PFSK-1 (cell line): ENCODE measurements around the gene RARA.

Source experiments
- FOXP2 ChIP-seq: optimal IDR thresholded peaks from 2 replicates; pipeline ENCODE3; 2011; ENCODE audit warnings: borderline replicate concordance, control low read depth, inconsistent platforms; ENCODE audit not compliant: insufficient read depth; ENCODE audit errors: extremely low read length, extremely low read depth
- POLR2AphosphoS5 ChIP-seq: IDR thresholded peaks from 2 replicates; pipeline ENCODE4 v1.6.1; 2012; ENCODE audit warnings: low read depth, mild to moderate bottlenecking, control low read depth, low read length, moderate library complexity
- REST ChIP-seq, 2 experiments: IDR thresholded peaks; 2 replicates each; pipeline versions ENCODE4 v1.6.1 to v1.8.0; 2011 to 2012; ENCODE audit warnings: low read depth in 2 of 2, low read length in 2 of 2, control low read depth in 1 of 2, inconsistent platforms in 1 of 2, mild to moderate bottlenecking in 1 of 2, moderate library complexity in 1 of 2; ENCODE audit not compliant: insufficient read depth in 1 of 2
- SIN3A ChIP-seq: IDR thresholded peaks from 2 replicates; pipeline ENCODE4 v1.6.1; 2012; ENCODE audit warnings: mild to moderate bottlenecking, low read length, moderate library complexity, borderline replicate concordance; ENCODE audit not compliant: insufficient read depth
- TAF1 ChIP-seq: IDR thresholded peaks from 2 replicates; pipeline ENCODE4 v1.6.1; 2012; ENCODE audit warnings: low read length, control low read depth, borderline replicate concordance; ENCODE audit not compliant: insufficient read depth

The RARA gene

GRCh38 chr17:40344421-40345160 lies 35.6 kb downstream of the RARA start:
- TF ChIP-seq REST (IDR thresholded peaks at IDR 0.05; ENCODE audit: insufficient read depth in 1 of 2, low read depth in 2 of 2, low read length in 2 of 2) (no peak), FOXP2 (no peak), TAF1 (no peak), POLR2AphosphoS5 (no peak), SIN3A (no peak)

GRCh38 chr17:40345161-40345993 lies 36.4 kb downstream of the RARA start:
- TF ChIP-seq POLR2AphosphoS5: peak; percentile 57; the same call in 1 of the 2 replicates
- peak; percentile 88; the same call in 1 of the 2 replicates for TF ChIP-seq SIN3A
- TF ChIP-seq TAF1: 0 out of 2 replicates have a peak, but pooled peaks have one; percentile 40
- TF ChIP-seq FOXP2: no peak
- peak in 1 of 2 experiments; percentile 17; a peak in 1 of 4 replicates for TF ChIP-seq REST (IDR thresholded peaks at IDR 0.05; ENCODE audit: insufficient read depth in 1 of 2, low read depth in 2 of 2, low read length in 2 of 2)

GRCh38 chr17:40345994-40346764 lies 37.2 kb downstream of the RARA start:
- no peak for TF ChIP-seq SIN3A
- no peak for TF ChIP-seq FOXP2
- no peak for TF ChIP-seq POLR2AphosphoS5
- TF ChIP-seq REST (IDR thresholded peaks at IDR 0.05; ENCODE audit: insufficient read depth in 1 of 2, low read depth in 2 of 2, low read length in 2 of 2): no peak
- TF ChIP-seq TAF1: no peak

GRCh38 chr17:40346765-40347158 lies 37.8 kb downstream of the RARA start:
- TF ChIP-seq POLR2AphosphoS5 (no peak), FOXP2 (no peak), REST (IDR thresholded peaks at IDR 0.05; ENCODE audit: insufficient read depth in 1 of 2, low read depth in 2 of 2, low read length in 2 of 2) (no peak), TAF1 (no peak), SIN3A (no peak)
